Body of pancreas (tissue), 4 donors: ENCODE measurements around the gene NLGN2.

Source experiments
- CTCF ChIP-seq, 7 experiments: fragments of 450-650 bp in 4 of 7; fragments of 200-600 bp in 3 of 7; sonication (generic) in 3 of 7; IDR thresholded peaks; one replicate each; pipeline ENCODE4 v1.5.1; 2016 to 2019; ENCODE audit warnings: antibody characterized with exemption in 7 of 7
- POLR2A ChIP-seq, 3 donors: fragments of 450-650 bp; IDR thresholded peaks; one replicate each; pipeline ENCODE4 v1.6.1; 2016; ENCODE audit warnings: antibody characterized with exemption in 3 of 3, mild to moderate bottlenecking in 2 of 3

- TF ChIP-seq CTCF (IDR thresholded peaks at IDR 0.05): no peak
- TF ChIP-seq POLR2A (IDR thresholded peaks at IDR 0.05): no peak
Observed at GRCh38 chr17:7462474-7463371, 55.1 kb downstream of the NLGN2 start.
